ENCODE measurements around the gene SLC35F3. TPM values are rescaled to one million over a fixed set of nuclear protein-coding genes. Genes with fewer than 3 reads are reported as not detected.

The SLC35F3 gene
- total and polyA plus RNA-seq, 2 experiments from 2014 or later, result 1.0 to 3.2 TPM

GRCh38 chr1:233884461-233885151, 19.9 kb upstream of the SLC35F3 start:
- peaks cover 11% of the 10 kb centered on the region for H3K4me1 Mint-ChIP-seq
- Histone ChIP-seq H3K4me2 (no peak overlapping the region), H3K4me1 (ENCODE audit: insufficient read depth) (peaks cover 16% of the 10 kb centered on the region; the same call in 1 of the 2 replicates), H3K9me2 (ENCODE audit: insufficient read depth) (no peaks in the 10 kb centered on the region), H3K79me2 (replicated peaks; ENCODE audit: insufficient read depth) (no peaks in the 10 kb centered on the region), H3K27ac (ENCODE audit: low read depth) (no peak overlapping the region), H3K36me3 (ENCODE audit: insufficient read depth) (no peaks in the 10 kb centered on the region), H3F3A (replicated peaks; ENCODE audit: low read depth) (no peaks in the 10 kb centered on the region), H2AFZ (no peak overlapping the region), H3K4me3 (no peak overlapping the region), H4K20me1 (replicated peaks; ENCODE audit: insufficient read depth) (no peaks in the 10 kb centered on the region), H3K27me3 (ENCODE audit: insufficient read depth) (no peaks in the 10 kb centered on the region)
- H3K36me3 Mint-ChIP-seq (ENCODE audit: low read depth), result peaks cover 8% of the 10 kb centered on the region
- ATAC-seq (no peak), DNase-seq (ENCODE audit: low spot score) (no peak)
- H3K4me3 Mint-ChIP-seq, result no peak overlapping the region
- TF ChIP-seq JUNB (IDR thresholded peaks at IDR 0.05; ENCODE audit: unreplicated experiment) (no peak), ZNF114 (CRISPR knock-in tag; IDR thresholded peaks at IDR 0.05) (no peak), POLR2AphosphoS5 (IDR thresholded peaks at IDR 0.05; ENCODE audit: low read depth) (no peak), CREB1 (CRISPR knock-in tag; IDR thresholded peaks at IDR 0.05; ENCODE audit: low read depth) (no peak), CTCF (conservative IDR thresholded peaks at IDR 0.05; ENCODE audit: low read depth in 2 of 2) (0 out of 4 replicates have a peak, but pooled peaks of 1 of the 2 experiments have one; percentile 6)
- no peak overlapping the region for H3K27ac Mint-ChIP-seq
- H3K27me3 Mint-ChIP-seq (ENCODE audit: insufficient read depth, low read depth, poor library complexity), result no peaks in the 10 kb centered on the region
- peaks cover 9% of the 10 kb centered on the region for H3K9me3 Mint-ChIP-seq

- no peak overlapping the region for H3K27ac ChIP-seq (ENCODE audit: low read depth)
- H2AFZ ChIP-seq, result peak overlapping the region; percentile 53; the same call in 1 of the 2 replicates
- Mint-ChIP-seq H3K27me3 (ENCODE audit: insufficient read depth, low read depth, poor library complexity) (no peaks in the 10 kb centered on the region), H3K4me3 (no peak overlapping the region), H3K4me1 (peaks cover 11% of the 10 kb centered on the region), H3K27ac (no peak overlapping the region), H3K36me3 (ENCODE audit: low read depth) (peaks cover 14% of the 10 kb centered on the region), H3K9me3 (peaks cover 16% of the 10 kb centered on the region)
- DNase-seq (ENCODE audit: low spot score) (no peak), ATAC-seq (no peak)
- H3K27me3 ChIP-seq (ENCODE audit: insufficient read depth), result no peaks in the 10 kb centered on the region
- no peaks in the 10 kb centered on the region for H4K20me1 ChIP-seq (replicated peaks; ENCODE audit: insufficient read depth)
- H3K4me1 ChIP-seq (ENCODE audit: insufficient read depth), result peaks cover 16% of the 10 kb centered on the region; the same call in 1 of the 2 replicates
- no peaks in the 10 kb centered on the region for H3K9me2 ChIP-seq (ENCODE audit: insufficient read depth)
- H3K4me3 ChIP-seq, result no peak overlapping the region
- no peaks in the 10 kb centered on the region for H3F3A ChIP-seq (replicated peaks; ENCODE audit: low read depth)
- no peak overlapping the region for H3K4me2 ChIP-seq
- no peaks in the 10 kb centered on the region for H3K79me2 ChIP-seq (replicated peaks; ENCODE audit: insufficient read depth)
- no peaks in the 10 kb centered on the region for H3K36me3 ChIP-seq (ENCODE audit: insufficient read depth)
- TF ChIP-seq ETS1 (IDR thresholded peaks at IDR 0.05) (no peak), ZNF462 (CRISPR knock-in tag; IDR thresholded peaks at IDR 0.05) (no peak), ZNF114 (CRISPR knock-in tag; IDR thresholded peaks at IDR 0.05) (no peak), CTCF (conservative IDR thresholded peaks at IDR 0.05; ENCODE audit: low read depth in 2 of 2) (no peak), STAT1 (IDR thresholded peaks at IDR 0.05; ENCODE audit: unreplicated experiment) (no peak), POLR2AphosphoS5 (IDR thresholded peaks at IDR 0.05; ENCODE audit: low read depth) (no peak)
Measured at GRCh38 chr1:233885196-233885920, 19.1 kb upstream of the SLC35F3 start.
